RCC 7860 (cell line): ENCODE data around the gene THOC6.
"Not testable (repeated sequence)": the region's sequence is repeated elsewhere in the genome, so short reads cannot be mapped to it uniquely, and the experiment has no call there.

Experiments used
- DNase-seq: peaks from one replicate; pipeline ENCODE4 v3.0.0-alpha.2; 2015; ENCODE audit warnings: low spot score
- FAIRE-seq: peaks from 2 replicates; lab custom pipeline; 2012; peaks lifted over from hg19 to GRCh38; lab: Jason Lieb, UNC

The THOC6 gene

DNA sequence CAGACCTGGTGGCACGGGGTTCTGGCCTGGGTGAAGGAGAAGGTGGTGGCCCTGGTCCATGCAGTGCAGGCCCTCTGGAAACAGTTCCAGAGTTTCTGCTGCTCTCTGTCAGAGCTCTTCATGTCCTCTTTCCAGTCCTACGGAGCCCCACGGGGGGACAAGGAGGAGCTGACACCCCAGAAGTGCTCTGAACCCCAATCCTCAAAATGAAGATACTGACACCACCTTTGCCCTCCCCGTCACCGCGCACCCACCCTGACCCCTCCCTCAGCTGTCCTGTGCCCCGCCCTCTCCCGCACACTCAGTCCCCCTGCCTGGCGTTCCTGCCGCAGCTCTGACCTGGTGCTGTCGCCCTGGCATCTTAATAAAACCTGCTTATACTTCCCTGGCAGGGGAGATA, 45.3 kb downstream of the THOC6 start:
- not testable (repeated sequence) for FAIRE-seq, DNase-seq

DNA sequence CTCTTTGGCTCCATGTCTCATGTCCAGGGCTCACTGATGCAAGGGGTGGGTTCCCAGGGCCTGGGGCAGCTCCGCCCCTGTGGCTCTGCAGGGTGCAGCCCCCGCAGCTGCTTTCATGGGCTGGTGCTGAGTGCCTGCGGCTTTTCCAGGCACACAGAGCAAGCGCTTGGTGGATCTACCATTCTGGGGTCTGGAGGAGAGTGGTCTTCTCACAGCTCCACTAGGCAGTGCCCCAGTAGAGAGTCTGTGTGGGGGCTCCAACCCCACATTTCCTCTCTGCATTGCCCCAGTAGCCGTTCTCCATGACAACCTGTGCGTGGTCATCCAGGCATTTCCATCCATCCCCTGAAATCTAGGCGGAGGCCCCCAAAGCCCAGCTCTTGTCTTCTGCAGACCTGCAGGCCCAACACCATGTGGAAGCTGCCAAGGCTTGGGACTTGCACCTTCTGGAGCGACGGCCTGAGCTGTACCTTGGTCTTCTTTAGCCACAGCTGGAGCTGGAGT, 46.8 kb downstream of the THOC6 start:
- DNase-seq (no peak), FAIRE-seq (no peak)

DNA sequence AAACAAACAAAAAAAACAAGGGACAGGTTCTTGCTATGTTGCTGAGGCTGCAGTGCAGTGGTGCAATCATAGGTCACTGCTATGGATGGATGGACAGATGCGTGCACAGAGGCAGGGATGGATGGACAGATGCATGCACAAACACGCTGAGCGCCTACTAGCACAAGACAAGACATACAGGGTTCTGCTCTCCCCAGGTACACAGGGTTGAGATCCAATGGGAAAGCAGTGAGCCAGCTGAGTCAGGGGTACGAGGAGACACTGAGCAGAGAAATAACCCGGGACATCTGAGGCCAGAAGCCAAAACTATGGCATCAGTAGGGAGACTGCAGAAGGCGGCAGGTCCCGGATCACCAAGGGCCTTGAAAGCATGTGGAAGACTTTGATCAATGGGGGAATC, 47.8 kb downstream of the THOC6 start:
- DNase-seq: no peak

DNA sequence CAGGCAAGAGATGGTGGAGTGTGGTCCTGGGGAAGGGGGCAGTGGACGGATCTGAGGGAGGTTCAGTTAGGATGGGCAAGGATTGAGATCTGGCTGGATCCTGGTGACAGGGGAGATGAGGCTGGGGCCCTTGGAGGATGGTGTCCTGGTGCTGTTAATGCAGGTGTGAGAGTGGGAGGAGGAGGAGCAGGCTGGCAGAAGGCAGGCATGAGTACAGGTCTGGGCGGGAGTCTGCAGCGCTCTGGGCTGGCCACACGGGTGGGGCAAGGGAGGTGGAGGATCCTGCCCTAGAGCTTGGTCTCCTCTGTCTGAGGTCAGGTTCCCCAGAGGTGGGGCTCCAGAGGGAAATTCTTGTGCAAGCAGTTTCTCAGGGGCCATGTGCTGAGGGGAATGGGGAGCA, 48.3 kb downstream of the THOC6 start:
- not testable (repeated sequence) for FAIRE-seq, DNase-seq

More for the DNA sequence above, 47.8 kb downstream of the THOC6 start:
- FAIRE-seq: no peak

DNA sequence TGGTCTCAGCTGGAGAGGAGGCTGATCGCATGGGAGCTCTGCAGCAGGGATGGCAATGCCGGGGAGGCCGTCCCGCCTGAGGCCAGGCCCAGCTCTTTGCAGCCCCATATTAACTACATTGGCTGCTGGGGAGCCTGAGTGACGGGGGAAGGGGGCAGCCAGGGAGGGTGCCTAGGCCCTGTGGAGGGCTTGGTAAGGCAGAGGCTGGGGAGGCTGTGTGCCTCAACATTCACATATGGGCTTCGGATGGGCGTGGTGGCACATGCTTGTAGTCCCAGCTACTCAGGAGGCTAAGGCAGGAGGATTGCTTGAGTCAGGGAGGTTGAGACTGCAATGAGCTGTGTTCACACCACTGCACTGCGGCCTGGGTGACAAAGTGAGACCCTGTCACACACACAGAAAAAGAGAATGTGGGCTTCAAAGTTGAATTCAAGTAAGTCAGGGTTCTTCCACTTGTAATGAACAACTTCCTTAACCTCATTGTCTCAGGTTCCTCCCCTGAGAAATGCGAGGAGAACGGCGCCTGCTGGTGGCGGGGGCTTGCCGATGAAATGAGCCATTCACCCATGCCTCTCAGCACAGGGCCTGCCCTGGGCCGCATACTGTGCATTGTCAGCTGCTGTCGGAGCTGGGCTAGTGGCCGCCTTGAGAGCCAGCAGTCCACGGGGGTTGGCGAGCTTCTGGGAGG, 48.9 kb downstream of the THOC6 start:
- DNase-seq, FAIRE-seq: not testable (repeated sequence)

DNA sequence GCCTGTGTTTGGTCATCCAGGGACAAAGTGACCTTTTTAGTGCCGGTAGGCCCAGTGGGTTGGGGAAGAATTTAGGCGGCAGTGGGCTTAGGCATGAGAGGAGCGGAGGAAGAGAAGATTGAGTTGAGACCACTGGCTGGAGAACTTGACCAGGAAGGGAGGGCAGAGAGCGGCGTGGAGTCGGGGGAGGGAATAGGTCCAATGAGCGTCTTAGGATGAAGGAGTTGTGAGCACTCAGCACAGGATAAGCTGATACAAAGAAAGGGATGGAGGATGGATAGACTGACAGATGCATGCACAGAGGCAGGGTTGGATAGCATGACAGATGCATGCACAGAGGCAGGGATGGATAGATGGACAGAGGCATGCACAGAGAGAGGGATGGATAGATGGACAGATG, 49.6 kb downstream of the THOC6 start:
- no peak for DNase-seq
- no peak for FAIRE-seq

DNA sequence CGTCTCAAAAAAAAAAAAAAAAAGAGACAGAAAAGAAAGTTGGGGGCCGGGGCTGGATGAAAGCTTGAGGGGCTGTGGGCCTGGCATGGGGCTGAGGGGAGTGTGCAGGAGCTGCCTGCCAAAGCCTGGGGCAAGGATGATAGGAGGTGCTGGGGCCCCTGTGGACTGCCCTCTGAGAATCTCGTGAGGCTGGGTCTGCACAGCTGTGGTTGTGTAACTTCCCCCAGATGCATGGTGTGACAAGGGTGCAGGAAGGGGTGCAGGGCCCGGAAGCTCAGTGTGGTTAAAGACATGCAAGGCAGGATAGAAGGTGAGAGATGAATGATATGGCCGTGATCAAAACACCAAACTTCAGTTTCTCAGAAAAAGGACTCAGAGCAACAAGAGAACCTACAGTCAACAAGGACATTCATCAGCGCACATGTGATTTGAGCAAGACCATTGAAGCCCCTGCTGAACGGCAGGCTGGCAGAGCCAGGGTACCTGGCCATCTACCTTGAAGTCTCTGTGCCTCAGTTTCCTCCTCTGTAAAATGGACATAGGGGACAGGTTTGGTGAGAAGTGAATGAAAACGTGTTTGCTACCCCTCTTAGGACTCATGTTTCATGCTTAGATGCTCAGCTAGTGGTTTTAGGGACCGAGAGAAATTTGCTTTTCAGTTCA, 51.2 kb downstream of the THOC6 start:
- DNase-seq (no peak), FAIRE-seq (no peak)

DNA sequence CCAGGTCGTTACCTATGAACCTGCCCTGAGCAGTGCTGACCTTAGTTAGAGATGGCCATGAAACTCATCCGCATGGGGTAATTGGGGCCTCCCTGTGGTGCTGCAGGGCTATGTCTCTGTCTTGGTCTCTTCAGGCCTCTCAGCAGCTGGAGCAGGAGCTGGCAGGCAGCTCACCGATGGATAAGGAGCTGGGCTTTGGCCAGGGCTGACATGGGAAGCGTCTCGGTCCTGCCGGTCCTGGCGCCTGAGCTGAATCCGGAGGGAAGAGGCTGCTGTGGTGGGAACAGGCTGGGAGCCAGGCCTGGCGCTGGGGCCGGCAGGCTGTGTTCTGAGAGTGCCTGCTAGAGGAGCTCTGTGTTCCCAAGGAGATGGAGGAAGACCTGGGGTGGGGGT, 51.7 kb downstream of the THOC6 start:
- no peak for FAIRE-seq
- DNase-seq: no peak

DNA sequence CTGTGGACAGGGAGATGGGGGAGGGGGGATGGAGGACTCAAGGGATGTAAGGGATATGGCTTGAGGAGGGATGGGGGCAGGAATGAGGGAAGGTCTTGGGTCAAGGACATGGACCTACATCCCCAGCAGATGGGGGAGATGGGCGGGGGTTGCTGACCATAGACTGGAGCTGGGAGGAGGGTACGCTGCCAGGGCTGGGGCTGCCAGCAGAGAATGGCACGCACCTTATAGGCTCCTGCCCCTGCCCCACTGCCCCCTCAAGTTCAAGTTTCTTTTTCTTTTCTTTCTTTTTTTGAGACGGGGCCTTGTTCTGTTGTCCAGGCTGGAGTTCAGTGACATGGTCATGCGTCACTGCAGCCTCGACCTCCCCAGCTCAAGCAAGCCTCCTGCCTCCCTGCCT, 52.1 kb downstream of the THOC6 start:
- not testable (repeated sequence) for DNase-seq, FAIRE-seq

DNA sequence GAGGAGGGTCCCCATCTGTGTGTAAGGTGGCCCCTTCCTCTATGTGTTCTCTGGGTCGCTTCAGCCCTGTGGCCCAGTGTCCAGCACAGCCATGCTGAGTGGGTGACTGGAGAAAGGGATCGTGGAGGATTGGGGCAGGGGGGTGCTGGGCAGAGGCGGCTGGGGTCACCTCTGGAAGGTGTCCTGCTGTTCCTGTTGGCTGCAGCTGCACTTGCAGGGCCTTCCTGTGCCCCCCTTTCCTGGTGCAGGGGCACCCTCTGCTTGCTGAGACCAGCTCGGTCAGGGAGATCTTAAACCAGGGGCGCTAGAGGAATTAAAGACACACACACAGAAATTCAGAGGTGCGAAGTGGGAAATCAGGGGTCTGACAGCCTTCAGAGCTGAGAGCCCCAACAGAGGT, 52.7 kb downstream of the THOC6 start:
- DNase-seq (no peak), FAIRE-seq (no peak)
